Measurements from ENCODE around the gene SF3A2. TPM values are rescaled to one million over a fixed set of nuclear protein-coding genes. Genes with fewer than 3 reads are reported as not detected.

The SF3A2 gene
- total and polyA plus RNA-seq, 10 of the 15 experiments (the other 5 are each of a cell fraction or from before 2014, with no cell fraction given) = 0.33 to 143 (median 30.6) TPM

DNA sequence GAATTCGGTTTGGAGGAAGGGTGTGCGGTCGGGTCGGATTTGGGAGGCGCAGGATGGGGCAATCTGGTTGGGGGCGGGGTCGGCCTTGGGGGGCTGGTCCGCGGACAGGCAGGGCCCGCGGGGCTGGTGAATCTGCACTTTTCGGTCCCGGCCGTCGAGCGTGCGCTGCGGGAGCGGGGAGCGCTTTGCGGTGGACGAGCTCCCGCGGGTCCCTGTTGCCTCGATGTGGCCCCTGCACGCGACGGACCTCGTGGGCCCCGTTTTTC lies 33.5 kb downstream of the SF3A2 start:
- no peak for DNase-seq (ENCODE audit: low read depth, low spot score)
- H3K79me2 ChIP-seq (ENCODE audit: control insufficient read depth, insufficient read depth, low read length) = peaks cover 58% of the 10 kb centered on the region
- peak overlapping the region; percentile 97 for H3K9ac ChIP-seq (ENCODE audit: control insufficient read depth, insufficient read depth, low read length)
- peaks cover 13% of the 10 kb centered on the region for H4K20me1 ChIP-seq (ENCODE audit: control insufficient read depth, insufficient read depth)
- H3K4me1 ChIP-seq (ENCODE audit: control insufficient read depth, insufficient read depth, low read length) = peaks cover 21% of the 10 kb centered on the region
- H3K9me3 ChIP-seq (replicated peaks; ENCODE audit: control insufficient read depth, insufficient read depth, low read length) = no peaks in the 10 kb centered on the region
- ChIA-PET SMC1A (ENCODE audit: uncharacterized antibody, unreplicated experiment) (interaction anchor here (1.0 kb wide), 1 partner anchor 11 kb away, joined by 3 read pairs; no protein-coding TSS in a partner anchor), POLR2A (interaction anchor here (0.5 to 3.5 kb wide), 4 partner anchors 8 to 185 kb away, joined by 3 to 36 read pairs (median 11); no protein-coding TSS in a partner anchor), CTCF (interaction anchor here (0.7 to 1.0 kb wide), 2 partner anchors 8 to 32 kb away, joined by 3 to 4 read pairs; no protein-coding TSS in a partner anchor), RAD21 (ENCODE audit: unreplicated experiment) (interaction anchor here (0.9 to 1.7 kb wide), 3 partner anchors 31 to 99 kb away, joined by 3 to 5 read pairs (median 4); no protein-coding TSS in a partner anchor)
- peak overlapping the region; percentile 89 for H3K27ac ChIP-seq (ENCODE audit: control insufficient read depth, insufficient read depth)
- no peak overlapping the region for H2AFZ ChIP-seq (ENCODE audit: control insufficient read depth, low read depth, low read length)
- TF ChIP-seq RAD51 (IDR thresholded peaks at IDR 0.05) = no peak
- no peak for TF ChIP-seq RB1 (IDR thresholded peaks at IDR 0.05; ENCODE audit: borderline replicate concordance)
- TF ChIP-seq MEF2A (IDR thresholded peaks at IDR 0.05; ENCODE audit: insufficient read depth, low read depth, low read length) = no peak
- TF ChIP-seq ETV6 (conservative IDR thresholded peaks at IDR 0.05 in 1 of 2, IDR thresholded peaks at IDR 0.05 in 1 of 2; ENCODE audit: borderline replicate concordance in 1 of 2, low read depth in 1 of 2) = no peak
- TF ChIP-seq, protein P1, sequence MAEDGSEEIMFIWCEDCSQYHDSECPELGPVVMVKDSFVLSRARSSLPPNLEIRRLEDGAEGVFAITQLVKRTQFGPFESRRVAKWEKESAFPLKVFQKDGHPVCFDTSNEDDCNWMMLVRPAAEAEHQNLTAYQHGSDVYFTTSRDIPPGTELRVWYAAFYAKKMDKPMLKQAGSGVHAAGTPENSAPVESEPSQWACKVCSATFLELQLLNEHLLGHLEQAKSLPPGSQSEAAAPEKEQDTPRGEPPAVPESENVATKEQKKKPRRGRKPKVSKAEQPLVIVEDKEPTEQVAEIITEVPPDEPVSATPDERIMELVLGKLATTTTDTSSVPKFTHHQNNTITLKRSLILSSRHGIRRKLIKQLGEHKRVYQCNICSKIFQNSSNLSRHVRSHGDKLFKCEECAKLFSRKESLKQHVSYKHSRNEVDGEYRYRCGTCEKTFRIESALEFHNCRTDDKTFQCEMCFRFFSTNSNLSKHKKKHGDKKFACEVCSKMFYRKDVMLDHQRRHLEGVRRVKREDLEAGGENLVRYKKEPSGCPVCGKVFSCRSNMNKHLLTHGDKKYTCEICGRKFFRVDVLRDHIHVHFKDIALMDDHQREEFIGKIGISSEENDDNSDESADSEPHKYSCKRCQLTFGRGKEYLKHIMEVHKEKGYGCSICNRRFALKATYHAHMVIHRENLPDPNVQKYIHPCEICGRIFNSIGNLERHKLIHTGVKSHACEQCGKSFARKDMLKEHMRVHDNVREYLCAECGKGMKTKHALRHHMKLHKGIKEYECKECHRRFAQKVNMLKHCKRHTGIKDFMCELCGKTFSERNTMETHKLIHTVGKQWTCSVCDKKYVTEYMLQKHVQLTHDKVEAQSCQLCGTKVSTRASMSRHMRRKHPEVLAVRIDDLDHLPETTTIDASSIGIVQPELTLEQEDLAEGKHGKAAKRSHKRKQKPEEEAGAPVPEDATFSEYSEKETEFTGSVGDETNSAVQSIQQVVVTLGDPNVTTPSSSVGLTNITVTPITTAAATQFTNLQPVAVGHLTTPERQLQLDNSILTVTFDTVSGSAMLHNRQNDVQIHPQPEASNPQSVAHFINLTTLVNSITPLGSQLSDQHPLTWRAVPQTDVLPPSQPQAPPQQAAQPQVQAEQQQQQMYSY (CRISPR knock-in tag; IDR thresholded peaks at IDR 0.05) = no peak
- peak; percentile 17; the same call in 1 of the 2 replicates for TF ChIP-seq POLR2A (IDR thresholded peaks at IDR 0.05; ENCODE audit: low read depth, low read length)
- TF ChIP-seq, protein P2, sequence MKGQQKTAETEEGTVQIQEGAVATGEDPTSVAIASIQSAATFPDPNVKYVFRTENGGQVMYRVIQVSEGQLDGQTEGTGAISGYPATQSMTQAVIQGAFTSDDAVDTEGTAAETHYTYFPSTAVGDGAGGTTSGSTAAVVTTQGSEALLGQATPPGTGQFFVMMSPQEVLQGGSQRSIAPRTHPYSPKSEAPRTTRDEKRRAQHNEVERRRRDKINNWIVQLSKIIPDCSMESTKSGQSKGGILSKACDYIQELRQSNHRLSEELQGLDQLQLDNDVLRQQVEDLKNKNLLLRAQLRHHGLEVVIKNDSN (IDR thresholded peaks at IDR 0.05; ENCODE audit: borderline replicate concordance, extremely low read length, insufficient read depth, low read depth, low read length) = no peak
- TF ChIP-seq, protein P3, sequence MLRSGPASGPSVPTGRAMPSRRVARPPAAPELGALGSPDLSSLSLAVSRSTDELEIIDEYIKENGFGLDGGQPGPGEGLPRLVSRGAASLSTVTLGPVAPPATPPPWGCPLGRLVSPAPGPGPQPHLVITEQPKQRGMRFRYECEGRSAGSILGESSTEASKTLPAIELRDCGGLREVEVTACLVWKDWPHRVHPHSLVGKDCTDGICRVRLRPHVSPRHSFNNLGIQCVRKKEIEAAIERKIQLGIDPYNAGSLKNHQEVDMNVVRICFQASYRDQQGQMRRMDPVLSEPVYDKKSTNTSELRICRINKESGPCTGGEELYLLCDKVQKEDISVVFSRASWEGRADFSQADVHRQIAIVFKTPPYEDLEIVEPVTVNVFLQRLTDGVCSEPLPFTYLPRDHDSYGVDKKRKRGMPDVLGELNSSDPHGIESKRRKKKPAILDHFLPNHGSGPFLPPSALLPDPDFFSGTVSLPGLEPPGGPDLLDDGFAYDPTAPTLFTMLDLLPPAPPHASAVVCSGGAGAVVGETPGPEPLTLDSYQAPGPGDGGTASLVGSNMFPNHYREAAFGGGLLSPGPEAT (IDR thresholded peaks at IDR 0.05; ENCODE audit: low read depth) = no peak
- TF ChIP-seq NR2F1 (conservative IDR thresholded peaks at IDR 0.05) = 0 out of 2 replicates have a peak, but pooled peaks have one; percentile 6
- TF ChIP-seq USF2 (IDR thresholded peaks at IDR 0.05; ENCODE audit: borderline replicate concordance, low read depth, low read length) = no peak
- TF ChIP-seq SUZ12 (IDR thresholded peaks at IDR 0.05; ENCODE audit: unreplicated experiment) = no peak
- TF ChIP-seq ATF7 (IDR thresholded peaks at IDR 0.05; ENCODE audit: low read depth) = no peak
- TF ChIP-seq ZNF622 (IDR thresholded peaks at IDR 0.05) = no peak
- TF ChIP-seq HSF1 (IDR thresholded peaks at IDR 0.05; ENCODE audit: low read depth, low read length) = no peak
- WGBS (ENCODE audit: insufficient coverage, insufficient replicate concordance, low lambda C conversion rate, missing lambda C conversion rate) = 0% methylated on average over 26 of the region's 30 CpGs
- in situ Hi-C loops (cut with MboI) = loop anchor here (5.0 to 10.0 kb wide), 3 partner anchors 33 to 345 kb away; partner anchors contain the start of genes PLEKHJ1 and SF3A2
- no peak for FAIRE-seq
- intact Hi-C loops (cut with micrococcal nuclease; ENCODE audit: unreplicated experiment) = loop anchor here (5.0 to 10.0 kb wide), 2 partner anchors 352 to 515 kb away; partner anchors contain the start of genes SGTA and THOP1
- no TSS peak for BruUV-seq (replicated peaks)
- ATAC-seq = no peak
- peaks cover 4 to 14% of the 10 kb centered on the region in 2 experiments for H3K36me3 ChIP-seq (ENCODE audit: control insufficient read depth in 2 of 2, insufficient read depth in 2 of 2, low read length in 1 of 2)
- H3K27me3 ChIP-seq (replicated peaks in 1 of 2; ENCODE audit: control insufficient read depth in 2 of 2, insufficient read depth in 2 of 2, low read length in 1 of 2) = no peaks in the 10 kb centered on the region
- peak overlapping the region; percentile 57; the same call in 1 of the 2 replicates for H3K4me2 ChIP-seq (ENCODE audit: control insufficient read depth, insufficient read depth)
- peak overlapping the region; percentile 95 for H3K4me3 ChIP-seq
